K562 (cell line): ENCODE data around the gene ANKRD65. TPM values are rescaled to one million over a fixed set of nuclear protein-coding genes. Genes with fewer than 3 reads are reported as not detected.

Experiments
- CREB1 ChIP-seq, 2 experiments: sonication (generic) in 1 of 2; formaldehyde crosslinking in 1 of 2; IDR thresholded peaks; 2 replicates each; pipeline versions ENCODE4 v1.6.1 to v1.8.0; 2012 to 2022; ENCODE audit warnings: inconsistent platforms in 1 of 2, mild to moderate bottlenecking in 1 of 2, missing genetic modification reagents in 1 of 2, moderate library complexity in 1 of 2
- EGR1 ChIP-seq: fragments of 450-650 bp; conservative IDR thresholded peaks from 2 replicates; pipeline ENCODE4 v1.6.1; 2017; ENCODE audit warnings: mild to moderate bottlenecking
- EP300 ChIP-seq: IDR thresholded peaks from 2 replicates; pipeline ENCODE4 v1.6.1; 2012; ENCODE audit warnings: low read length, improper control_type of control experiment
- GABPB1 ChIP-seq: sonication (generic); formaldehyde crosslinking; IDR thresholded peaks from 2 replicates; pipeline ENCODE4 v1.8.0; 2022; ENCODE audit warnings: mild to moderate bottlenecking, missing genetic modification reagents
- HSF4 ChIP-seq: fragments of 250-450 bp; sonication (Bioruptor Pico); IDR thresholded peaks from 2 replicates; pipeline ENCODE4 v2.1.2; 2022; ENCODE audit warnings: mild to moderate bottlenecking, moderate library complexity, borderline replicate concordance
- L3MBTL2 ChIP-seq: fragments of 450-650 bp; IDR thresholded peaks from 2 replicates; pipeline ENCODE4 v1.6.1; 2016; ENCODE audit warnings: mild to moderate bottlenecking, moderate library complexity
- NFIX ChIP-seq: fragments of 250-450 bp; sonication (Bioruptor Pico); IDR thresholded peaks from 2 replicates; pipeline ENCODE4 v1.4.0; 2020; ENCODE audit warnings: low read depth, mild to moderate bottlenecking, moderate library complexity
- RB1 ChIP-seq: fragments of 450-650 bp; IDR thresholded peaks from 2 replicates; pipeline ENCODE4 v1.6.1; 2017; ENCODE audit warnings: low read depth, mild to moderate bottlenecking
- RFX1 ChIP-seq: fragments of 450-650 bp; IDR thresholded peaks from 2 replicates; pipeline ENCODE4 v1.6.1; 2016; ENCODE audit warnings: mild to moderate bottlenecking, moderate library complexity
- SNRNP70 ChIP-seq: fragments of 200-400 bp; formaldehyde crosslinking; optimal IDR thresholded peaks from 2 replicates; pipeline ENCODE3; 2017; ENCODE audit warnings: low read depth, low read length
- SRSF7 ChIP-seq: fragments of 200-400 bp; formaldehyde crosslinking; optimal IDR thresholded peaks from 2 replicates; pipeline ENCODE3; 2017; ENCODE audit warnings: mild to moderate bottlenecking, low read depth, low read length
- TBL1XR1 ChIP-seq, 2 experiments: IDR thresholded peaks; 2 replicates each; pipeline ENCODE4 v1.6.1; 2012; ENCODE audit warnings: improper control_type of control experiment in 2 of 2, low read length in 2 of 2, mild to moderate bottlenecking in 1 of 2
- UBTF ChIP-seq, 2 experiments: IDR thresholded peaks; 2 replicates each; pipeline ENCODE4 v1.6.1; 2012; ENCODE audit warnings: improper control_type of control experiment in 2 of 2, low read depth in 2 of 2, low read length in 2 of 2, borderline replicate concordance in 1 of 2
- ZFX ChIP-seq: sonication (generic); formaldehyde crosslinking; IDR thresholded peaks from 2 replicates; pipeline ENCODE4 v1.8.0; 2022; ENCODE audit warnings: mild to moderate bottlenecking, missing genetic modification reagents, moderate library complexity
- ZNF175 ChIP-seq: fragments of 200-800 bp; sonication (Bioruptor generic); IDR thresholded peaks from 2 replicates; pipeline ENCODE4 v1.6.1; 2016; ENCODE audit warnings: low read depth, mild to moderate bottlenecking, missing genetic modification characterization, missing compliant biosample characterization
- ZNF644 ChIP-seq: fragments of 200-800 bp; sonication (Bioruptor generic); IDR thresholded peaks from 2 replicates; pipeline ENCODE4 v1.6.1; 2016; ENCODE audit warnings: low read depth, missing genetic modification characterization, missing compliant biosample characterization
- ZNF79 ChIP-seq: fragments of 250-450 bp; sonication (Bioruptor Pico); IDR thresholded peaks from 2 replicates; pipeline ENCODE4 v1.4.0; 2020; ENCODE audit warnings: low read depth, mild to moderate bottlenecking, moderate library complexity
- polyA plus RNA-seq, 8 experiments: library from polyadenylated mRNA; depleted of rRNA in 4 of 8; stranded (reverse) in 5 of 8; unstranded in 3 of 8; fragments of >200 nt; fragmentation: Nextera tagmentation in 2 of 8; fragmentation: Illumina TruSeq in 1 of 8; extraction: Ambion mirVana in 2 of 8; extraction: Trizol in 1 of 8; gene quantifications; 2 replicates each; pipeline versions ENCODE4 v1.2.1 to v1.2.3, GENCODE V29; 2011 to 2014; ENCODE audit warnings: inconsistent platforms in 1 of 8, missing spikeins in 1 of 8
- total RNA-seq, 7 experiments: library from RNA; depleted of rRNA in 6 of 7; stranded (reverse); fragments of >200 nt in 6 of 7; fragmentation: Illumina TruSeq in 2 of 7; extraction: Trizol in 2 of 7; gene quantifications; 2 replicates each; pipeline versions ENCODE4 v1.2.1 to v1.2.3, GENCODE V29; 2011 to 2021; ENCODE audit warnings: low replicate concordance in 1 of 7
- TF ChIP-seq, protein P1 (sequence below): fragments of 250-450 bp; sonication (Bioruptor Pico); IDR thresholded peaks from 2 replicates; pipeline ENCODE4 v1.5.0; 2020; ENCODE audit warnings: mild to moderate bottlenecking, borderline replicate concordance
- TF ChIP-seq, protein P2 (sequence below): sonication (generic); formaldehyde crosslinking; IDR thresholded peaks from 2 replicates; pipeline ENCODE4 v1.9.0; 2022; ENCODE audit warnings: mild to moderate bottlenecking, missing genetic modification reagents
- TF ChIP-seq, protein P3 (sequence below), 2 experiments: fragments of 450-650 bp in 1 of 2; sonication (generic) in 1 of 2; formaldehyde crosslinking; conservative IDR thresholded peaks; 2 replicates each; pipeline versions ENCODE4 v1.4.0 to v1.8.1; 2020 to 2022; ENCODE audit warnings: mild to moderate bottlenecking in 1 of 2, missing genetic modification reagents in 1 of 2

ANKRD65 gene
- total and polyA plus RNA-seq, 9 of the 15 experiments (the other 6 are each of a cell fraction or from before 2014, with no cell fraction given), result not detected

DNA sequence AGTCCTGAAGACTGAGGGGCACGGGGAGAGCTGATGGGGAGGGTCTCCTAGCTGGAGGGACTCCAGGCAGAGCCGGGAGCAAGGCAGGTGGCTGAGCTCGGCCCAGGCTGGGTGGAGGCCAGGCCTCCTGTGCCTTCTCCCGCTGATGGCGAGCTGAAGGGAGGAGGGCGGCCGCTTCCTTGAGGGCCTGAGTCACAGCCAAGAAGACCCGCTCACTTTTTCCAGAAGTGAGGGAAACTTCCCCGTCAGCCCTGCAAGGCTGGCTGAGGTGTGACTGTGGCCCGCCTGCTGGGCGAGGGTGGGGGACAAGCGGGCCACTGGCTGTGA is 12.7 kb upstream of the ANKRD65 start (continued):
- TF ChIP-seq, protein P1, sequence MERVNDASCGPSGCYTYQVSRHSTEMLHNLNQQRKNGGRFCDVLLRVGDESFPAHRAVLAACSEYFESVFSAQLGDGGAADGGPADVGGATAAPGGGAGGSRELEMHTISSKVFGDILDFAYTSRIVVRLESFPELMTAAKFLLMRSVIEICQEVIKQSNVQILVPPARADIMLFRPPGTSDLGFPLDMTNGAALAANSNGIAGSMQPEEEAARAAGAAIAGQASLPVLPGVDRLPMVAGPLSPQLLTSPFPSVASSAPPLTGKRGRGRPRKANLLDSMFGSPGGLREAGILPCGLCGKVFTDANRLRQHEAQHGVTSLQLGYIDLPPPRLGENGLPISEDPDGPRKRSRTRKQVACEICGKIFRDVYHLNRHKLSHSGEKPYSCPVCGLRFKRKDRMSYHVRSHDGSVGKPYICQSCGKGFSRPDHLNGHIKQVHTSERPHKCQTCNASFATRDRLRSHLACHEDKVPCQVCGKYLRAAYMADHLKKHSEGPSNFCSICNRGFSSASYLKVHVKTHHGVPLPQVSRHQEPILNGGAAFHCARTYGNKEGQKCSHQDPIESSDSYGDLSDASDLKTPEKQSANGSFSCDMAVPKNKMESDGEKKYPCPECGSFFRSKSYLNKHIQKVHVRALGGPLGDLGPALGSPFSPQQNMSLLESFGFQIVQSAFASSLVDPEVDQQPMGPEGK (CRISPR knock-in tag), result no peak
- no peak; a peak in 1 of 4 replicates for TF ChIP-seq UBTF (IDR thresholded peaks at IDR 0.05; ENCODE audit: borderline replicate concordance in 1 of 2, low read depth in 2 of 2, low read length in 2 of 2)
- no peak for TF ChIP-seq RB1
- TF ChIP-seq CREB1 (IDR thresholded peaks at IDR 0.05), result no peak
- no peak for TF ChIP-seq CREB1 (CRISPR knock-in tag; IDR thresholded peaks at IDR 0.05)
- peak; percentile 30; the same call in 1 of the 2 replicates for TF ChIP-seq GABPB1 (CRISPR knock-in tag)
- TF ChIP-seq L3MBTL2, result no peak
- no peak for TF ChIP-seq HSF4 (CRISPR knock-in tag)
- TF ChIP-seq TBL1XR1 (IDR thresholded peaks at IDR 0.05; ENCODE audit: low read length in 2 of 2), result no peak
- no peak for TF ChIP-seq ZNF79
- TF ChIP-seq RFX1, result no peak
- TF ChIP-seq, protein P2, sequence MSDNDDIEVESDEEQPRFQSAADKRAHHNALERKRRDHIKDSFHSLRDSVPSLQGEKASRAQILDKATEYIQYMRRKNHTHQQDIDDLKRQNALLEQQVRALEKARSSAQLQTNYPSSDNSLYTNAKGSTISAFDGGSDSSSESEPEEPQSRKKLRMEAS (CRISPR knock-in tag), result peak; percentile 50
- TF ChIP-seq, protein P3, sequence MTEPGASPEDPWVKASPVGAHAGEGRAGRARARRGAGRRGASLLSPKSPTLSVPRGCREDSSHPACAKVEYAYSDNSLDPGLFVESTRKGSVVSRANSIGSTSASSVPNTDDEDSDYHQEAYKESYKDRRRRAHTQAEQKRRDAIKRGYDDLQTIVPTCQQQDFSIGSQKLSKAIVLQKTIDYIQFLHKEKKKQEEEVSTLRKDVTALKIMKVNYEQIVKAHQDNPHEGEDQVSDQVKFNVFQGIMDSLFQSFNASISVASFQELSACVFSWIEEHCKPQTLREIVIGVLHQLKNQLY (CRISPR knock-in tag; conservative IDR thresholded peaks at IDR 0.05), result 0 out of 4 replicates have a peak, but pooled peaks of 1 of the 2 experiments have one; percentile 4
- TF ChIP-seq EGR1, result no peak
- no peak for TF ChIP-seq ZNF644
- no peak for TF ChIP-seq SRSF7
- no peak for TF ChIP-seq SNRNP70
- TF ChIP-seq NFIX (CRISPR knock-in tag), result no peak
- peak; percentile 44; the same call in 1 of the 2 replicates for TF ChIP-seq ZFX (CRISPR knock-in tag)
- TF ChIP-seq EP300, result no peak
- no peak for TF ChIP-seq ZNF175 (CRISPR knock-in tag)
